ENCODE measurements around the gene AUP1. TPM values are rescaled to one million over a fixed set of nuclear protein-coding genes. Genes with fewer than 3 reads are reported as not detected.

AUP1 gene
- total RNA-seq, 2 donors from 2014 or later, result 76.3 to 88.9 TPM

- DNase-seq, result peak; percentile 83
- Mint-ChIP-seq H3K27ac (peak overlapping the region; percentile 100), H3K36me3 (ENCODE audit: low read depth) (peaks cover 22% of the 10 kb centered on the region), H3K27me3 (ENCODE audit: insufficient read depth) (peaks cover 67% of the 10 kb centered on the region), H3K4me3 (peak overlapping the region; percentile 96), H3K4me1 (peaks cover 27% of the 10 kb centered on the region), H3K9me3 (no peaks in the 10 kb centered on the region)
- Histone ChIP-seq H3K9me3 (ENCODE audit: control insufficient read depth, low read length) (no peaks in the 10 kb centered on the region), H3K36me3 (ENCODE audit: control insufficient read depth, insufficient read depth, low read length) (peaks cover 11% of the 10 kb centered on the region), H3K4me3 (ENCODE audit: low read length) (peak overlapping the region; percentile 88), H3K4me1 (ENCODE audit: control insufficient read depth, insufficient read depth, low read length) (peaks cover 4% of the 10 kb centered on the region), H3K27ac (ENCODE audit: low read depth, low read length) (no peak overlapping the region), H3K27me3 (ENCODE audit: control insufficient read depth, insufficient read depth, low read length, poor library complexity, severe bottlenecking) (peaks cover 64% of the 10 kb centered on the region), H3K9ac (ENCODE audit: extremely low read depth, low read length, poor library complexity, severe bottlenecking) (peak overlapping the region; percentile 80)
- no peak for TF ChIP-seq CTCF (conservative IDR thresholded peaks at IDR 0.05)
- WGBS, 2 experiments (ENCODE audit: insufficient coverage in 1 of 2, insufficient read length in 1 of 2), result 7 to 11% methylated on average over 21 to 36 of the region's 38 CpGs
These were observed 21.5 kb downstream of the AUP1 start for GRCh38 chr2:74507926-74508520.

DNA sequence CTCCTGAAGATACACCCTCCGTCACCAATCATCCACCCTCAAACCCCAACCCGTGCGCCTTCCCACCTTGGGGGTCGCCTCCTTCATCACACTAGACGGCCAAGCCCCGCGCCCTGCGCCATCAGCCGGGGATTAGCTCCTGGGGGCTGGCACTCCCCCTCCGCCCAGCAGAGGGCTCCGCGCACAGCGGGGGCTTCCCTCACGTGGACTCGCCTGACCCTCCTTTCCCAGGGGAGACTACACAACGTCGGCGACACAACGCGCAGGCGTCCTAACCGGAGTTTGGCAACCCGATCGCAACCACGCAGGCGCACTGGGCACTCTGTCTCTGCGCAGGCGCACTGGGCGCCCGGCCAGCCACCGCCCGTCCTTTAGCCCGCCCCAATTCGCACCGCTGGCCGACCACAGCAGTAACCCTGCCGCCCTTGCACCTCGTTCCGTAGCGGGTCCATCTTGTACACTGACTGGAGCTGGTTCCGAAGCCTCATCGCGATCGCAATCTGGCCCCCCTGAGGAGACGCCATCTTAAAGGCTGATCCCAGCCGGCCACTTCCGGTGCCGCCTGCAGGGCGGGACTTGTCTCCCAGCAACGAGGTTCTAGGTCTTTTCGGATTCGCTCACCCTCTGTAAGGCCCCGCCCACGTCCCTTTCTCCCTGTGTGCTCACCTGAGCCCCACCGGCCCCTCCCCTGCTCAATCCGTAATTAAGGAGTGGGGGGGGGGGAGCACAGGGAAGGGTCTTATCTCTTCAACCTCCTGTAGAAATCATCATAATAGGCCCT is 22.2 kb downstream of the AUP1 start, which contains the start of gene PCGF1:
Gene PCGF1, minus strand, starts transcription at position 551 of the 781 bp plus-strand sequence. Its CDS starts 27 bp downstream, at position 524.
- H3K27me3 ChIP-seq (ENCODE audit: control insufficient read depth, insufficient read depth, low read length, poor library complexity, severe bottlenecking), result peaks cover 64% of the 10 kb centered on the region
- Mint-ChIP-seq H3K4me1 (peaks cover 25% of the 10 kb centered on the region), H3K9me3 (no peaks in the 10 kb centered on the region), H3K4me3 (peak within 1 kb of the TSS; percentile 96), H3K27ac (peak within 1 kb of the TSS; percentile 100), H3K27me3 (ENCODE audit: insufficient read depth) (peaks cover 67% of the 10 kb centered on the region), H3K36me3 (ENCODE audit: low read depth) (peaks cover 22% of the 10 kb centered on the region)
- peaks cover 11% of the 10 kb centered on the region for H3K36me3 ChIP-seq (ENCODE audit: control insufficient read depth, insufficient read depth, low read length)
- TF ChIP-seq CTCF (conservative IDR thresholded peaks at IDR 0.05), result peak; percentile 69
- H3K27ac ChIP-seq (ENCODE audit: low read depth, low read length), result peak within 1 kb of the TSS; percentile 58
- H3K4me1 ChIP-seq (ENCODE audit: control insufficient read depth, insufficient read depth, low read length), result peaks cover 4% of the 10 kb centered on the region
- H3K9ac ChIP-seq (ENCODE audit: extremely low read depth, low read length, poor library complexity, severe bottlenecking), result peak within 1 kb of the TSS; percentile 80
- WGBS, 2 experiments (ENCODE audit: insufficient coverage in 1 of 2, insufficient read length in 1 of 2), result 0% methylated on average over 12 to 53 of the region's 56 CpGs
- DNase-seq, result peak; percentile 99
- no peaks in the 10 kb centered on the region for H3K9me3 ChIP-seq (ENCODE audit: control insufficient read depth, low read length)
- peak within 1 kb of the TSS; percentile 88 for H3K4me3 ChIP-seq (ENCODE audit: low read length)

GRCh38 chr2:74505448-74506246 is 23.9 kb downstream of the AUP1 start:
- Mint-ChIP-seq H3K4me3 (peak overlapping the region; percentile 96), H3K4me1 (peaks cover 35% of the 10 kb centered on the region), H3K27ac (no peak overlapping the region), H3K27me3 (ENCODE audit: insufficient read depth) (peaks cover 67% of the 10 kb centered on the region), H3K9me3 (no peaks in the 10 kb centered on the region), H3K36me3 (ENCODE audit: low read depth) (peaks cover 22% of the 10 kb centered on the region)
- Histone ChIP-seq H3K4me1 (ENCODE audit: control insufficient read depth, insufficient read depth, low read length) (peaks cover 4% of the 10 kb centered on the region), H3K9me3 (ENCODE audit: control insufficient read depth, low read length) (no peaks in the 10 kb centered on the region), H3K27ac (ENCODE audit: low read depth, low read length) (no peak overlapping the region), H3K27me3 (ENCODE audit: control insufficient read depth, insufficient read depth, low read length, poor library complexity, severe bottlenecking) (peaks cover 64% of the 10 kb centered on the region), H3K9ac (ENCODE audit: extremely low read depth, low read length, poor library complexity, severe bottlenecking) (no peak overlapping the region), H3K4me3 (ENCODE audit: low read length) (peak overlapping the region; percentile 66), H3K36me3 (ENCODE audit: control insufficient read depth, insufficient read depth, low read length) (peaks cover 11% of the 10 kb centered on the region)
- no peak for TF ChIP-seq CTCF (conservative IDR thresholded peaks at IDR 0.05)
- WGBS, 2 experiments (ENCODE audit: insufficient coverage in 1 of 2, insufficient read length in 1 of 2), result 94 to 97% methylated on average over 6 to 14 of the region's 14 CpGs
- DNase-seq, result no peak

Measured in endodermal cell (in vitro differentiated cells).